OCI-LY3 (cell line): Measurements from ENCODE around the gene TXNDC9.

Source experiments
- EZH2phosphoT487 ChIP-seq: fragments of 200-600 bp; shearing (Covaris generic); IDR thresholded peaks from 2 replicates; pipeline ENCODE4 v1.6.1; 2018; ENCODE audit warnings: antibody characterized with exemption, mixed run types, low read depth
- TF ChIP-seq, protein P1 (sequence below): fragments of 200-600, 300-600 bp; sonication (generic); IDR thresholded peaks from 2 replicates; pipeline ENCODE4 v1.5.1; 2014; ENCODE audit warnings: antibody characterized with exemption, low read length, low read depth

DNA sequence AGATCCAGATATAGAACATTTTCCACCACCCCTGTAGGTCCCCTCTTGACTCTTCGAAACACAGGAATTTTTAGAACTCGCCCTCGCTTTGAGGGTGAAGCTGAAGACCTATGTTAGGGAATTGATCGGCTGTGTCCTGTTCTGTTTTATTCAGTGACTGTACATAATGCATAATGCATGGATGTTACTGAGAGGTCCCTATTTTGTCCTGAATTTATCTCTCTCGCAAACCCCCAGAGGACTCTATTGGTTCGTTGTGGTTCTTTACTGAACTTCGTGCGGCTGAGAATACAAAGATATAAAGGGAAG, 625 bp upstream of the TXNDC9 start:
- TF ChIP-seq, protein P1, sequence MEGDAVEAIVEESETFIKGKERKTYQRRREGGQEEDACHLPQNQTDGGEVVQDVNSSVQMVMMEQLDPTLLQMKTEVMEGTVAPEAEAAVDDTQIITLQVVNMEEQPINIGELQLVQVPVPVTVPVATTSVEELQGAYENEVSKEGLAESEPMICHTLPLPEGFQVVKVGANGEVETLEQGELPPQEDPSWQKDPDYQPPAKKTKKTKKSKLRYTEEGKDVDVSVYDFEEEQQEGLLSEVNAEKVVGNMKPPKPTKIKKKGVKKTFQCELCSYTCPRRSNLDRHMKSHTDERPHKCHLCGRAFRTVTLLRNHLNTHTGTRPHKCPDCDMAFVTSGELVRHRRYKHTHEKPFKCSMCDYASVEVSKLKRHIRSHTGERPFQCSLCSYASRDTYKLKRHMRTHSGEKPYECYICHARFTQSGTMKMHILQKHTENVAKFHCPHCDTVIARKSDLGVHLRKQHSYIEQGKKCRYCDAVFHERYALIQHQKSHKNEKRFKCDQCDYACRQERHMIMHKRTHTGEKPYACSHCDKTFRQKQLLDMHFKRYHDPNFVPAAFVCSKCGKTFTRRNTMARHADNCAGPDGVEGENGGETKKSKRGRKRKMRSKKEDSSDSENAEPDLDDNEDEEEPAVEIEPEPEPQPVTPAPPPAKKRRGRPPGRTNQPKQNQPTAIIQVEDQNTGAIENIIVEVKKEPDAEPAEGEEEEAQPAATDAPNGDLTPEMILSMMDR: no peak
- TF ChIP-seq EZH2phosphoT487: no peak
